Natural killer cell (primary cell): ENCODE data around the gene AP1S3. TPM values are rescaled to one million over a fixed set of nuclear protein-coding genes. Genes with fewer than 3 reads are reported as not detected.
A peak's percentile ranks its signal among the peaks of the same experiment; 100 is the strongest.

Source experiments
- ATAC-seq, 3 donors: fragments of 150-1000 bp in 2 of 3; fragments of 200-7000 bp in 1 of 3; cut with Tn5 transposase; 1 replicate in 1 of 3; 2 replicates in 2 of 3; pipeline ENCODE4 v1.10.0; 2021; ENCODE audit warnings: mild to moderate bottlenecking in 2 of 3, moderate library complexity in 2 of 3
- DNase-seq, 2 donors: peaks; one replicate each; pipeline versions ENCODE4 v3.0.0 to v3.0.0-alpha.2; 2013 to 2021; ENCODE audit warnings: mixed read lengths in 1 of 2
- H3K27ac ChIP-seq: one replicate; pipeline ENCODE4 v1.5.1; 2013; ENCODE audit warnings: mild to moderate bottlenecking, low read length
- H3K27me3 ChIP-seq: one replicate; pipeline ENCODE4 v1.6.1; 2013; ENCODE audit warnings: low read length; ENCODE audit not compliant: control insufficient read depth, insufficient read depth
- H3K36me3 ChIP-seq: one replicate; pipeline ENCODE4 v1.6.1; 2013; ENCODE audit warnings: low read length; ENCODE audit not compliant: control insufficient read depth, insufficient read depth
- H3K4me1 ChIP-seq: one replicate; pipeline ENCODE4 v1.6.1; 2013; ENCODE audit warnings: low read length; ENCODE audit not compliant: control insufficient read depth, insufficient read depth
- H3K4me3 ChIP-seq: one replicate; pipeline ENCODE4 v1.5.1; 2013; ENCODE audit warnings: low read length
- H3K9me3 ChIP-seq: one replicate; pipeline ENCODE4 v1.6.1; 2013; ENCODE audit warnings: low read length; ENCODE audit not compliant: control insufficient read depth, insufficient read depth
- H3K27ac Mint-ChIP-seq, 2 donors: one replicate each; pipeline ENCODE4 v1.8.0; 2022; ENCODE audit warnings: mild to moderate bottlenecking in 2 of 2, mixed read lengths in 2 of 2, moderate library complexity in 1 of 2
- H3K27me3 Mint-ChIP-seq, 2 donors: one replicate each; pipeline ENCODE4 v1.8.0; 2022; ENCODE audit warnings: low read depth in 2 of 2, mixed read lengths in 2 of 2
- H3K36me3 Mint-ChIP-seq: one replicate; pipeline ENCODE4 v1.8.0; 2022; ENCODE audit warnings: mixed read lengths
- H3K4me1 Mint-ChIP-seq, 2 donors: one replicate each; pipeline ENCODE4 v1.8.0; 2022; ENCODE audit warnings: mixed read lengths in 2 of 2
- H3K4me3 Mint-ChIP-seq: one replicate; pipeline ENCODE4 v1.8.0; 2022; ENCODE audit warnings: mild to moderate bottlenecking, moderate library complexity, mixed read lengths
- H3K9me3 Mint-ChIP-seq, 2 donors: one replicate each; pipeline ENCODE4 v1.8.0; 2022; ENCODE audit warnings: mixed read lengths in 2 of 2
- CTCF ChIP-seq: fragments of 200-600 bp; IDR thresholded peaks from one replicate; pipeline ENCODE4 v1.8.0; 2022; ENCODE audit warnings: antibody characterized with exemption
- WGBS: methylation state at CpG from one replicate; pipeline ENCODE4 v1.1.7; 2013; ENCODE audit warnings: missing lambda C conversion rate; ENCODE audit not compliant: insufficient coverage; 5-methylcytosine and 5-hydroxymethylcytosine counted together
- intact Hi-C: fragments of 100-400 bp; cut with micrococcal nuclease; formaldehyde crosslinking; loops from one replicate; pipeline ENCODE4 v1.14.2; 2022
- total RNA-seq, 4 donors: library from RNA; stranded (reverse); fragments of 120-200 nt in 1 of 4; gene quantifications; one replicate each; pipeline versions ENCODE4 v1.2.3 to v1.2.4, GENCODE V29; 2013 to 2022

Gene AP1S3
- total RNA-seq, 3 donors from 2014 or later (not counting 1 experiment from before 2014, with no cell fraction given), result 4.5 to 5.2 (median 5.0) TPM

GRCh38 chr2:223797811-223798721, 39.3 kb downstream of the AP1S3 start:
- no peaks in the 10 kb centered on the region for H3K9me3 ChIP-seq
- Mint-ChIP-seq H3K27me3 (no peaks in the 10 kb centered on the region), H3K4me1 (peaks cover 0 to 5% of the 10 kb centered on the region in 2 donors), H3K4me3 (no peak overlapping the region), H3K27ac (no peak overlapping the region), H3K9me3 (no peaks in the 10 kb centered on the region), H3K36me3 (no peaks in the 10 kb centered on the region)
- no peaks in the 10 kb centered on the region for H3K36me3 ChIP-seq
- TF ChIP-seq CTCF, result peak; percentile 72
- WGBS, result 54% methylated on average over 4 of the region's 4 CpGs
- DNase-seq (peak in 1 of 2 donors; percentile 42), ATAC-seq (peak; percentile 41 to 73 (median 64))
- H3K27ac ChIP-seq, result no peak overlapping the region
- no peaks in the 10 kb centered on the region for H3K27me3 ChIP-seq
- intact Hi-C loops, result loop anchor here (1.0 to 2.0 kb wide), 3 partner anchors 37 to 827 kb away; no protein-coding TSS in a partner anchor
- H3K4me1 ChIP-seq, result peaks cover 3% of the 10 kb centered on the region
- H3K4me3 ChIP-seq, result no peak overlapping the region

GRCh38 chr2:223797037-223797436, 40.3 kb downstream of the AP1S3 start:
- H3K27ac Mint-ChIP-seq, result peak overlapping the region in 1 of 2 donors; percentile 54
- Histone ChIP-seq H3K36me3 (no peaks in the 10 kb centered on the region), H3K9me3 (no peaks in the 10 kb centered on the region), H3K27me3 (no peaks in the 10 kb centered on the region), H3K4me3 (no peak overlapping the region), H3K4me1 (peaks cover 3% of the 10 kb centered on the region), H3K27ac (no peak overlapping the region)
- intact Hi-C loops, result no loop called here
- H3K27me3 Mint-ChIP-seq, result no peaks in the 10 kb centered on the region
- WGBS, result 100% methylated on average over 3 of the region's 5 CpGs
- DNase-seq (no peak), ATAC-seq (no peak)
- H3K4me1 Mint-ChIP-seq, result peaks cover 0 to 5% of the 10 kb centered on the region in 2 donors
- TF ChIP-seq CTCF, result no peak
- no peaks in the 10 kb centered on the region for H3K9me3 Mint-ChIP-seq
- no peak overlapping the region for H3K4me3 Mint-ChIP-seq
- no peaks in the 10 kb centered on the region for H3K36me3 Mint-ChIP-seq

- H3K9me3 ChIP-seq, result no peaks in the 10 kb centered on the region
- TF ChIP-seq CTCF, result no peak
- no peaks in the 10 kb centered on the region for H3K4me1 ChIP-seq
- Mint-ChIP-seq H3K27me3 (no peaks in the 10 kb centered on the region), H3K4me1 (peaks cover 6 to 12% of the 10 kb centered on the region in 2 donors), H3K9me3 (no peaks in the 10 kb centered on the region), H3K4me3 (no peak overlapping the region), H3K36me3 (no peaks in the 10 kb centered on the region), H3K27ac (no peak overlapping the region)
- intact Hi-C loops, result no loop called here
- 98% methylated on average over 6 of the region's 6 CpGs for WGBS
- no peaks in the 10 kb centered on the region for H3K27me3 ChIP-seq
- no peak for ATAC-seq
- no peak for DNase-seq
- no peaks in the 10 kb centered on the region for H3K36me3 ChIP-seq
- no peak overlapping the region for H3K4me3 ChIP-seq
- no peak overlapping the region for H3K27ac ChIP-seq
These were observed 48.0 kb downstream of the AP1S3 start for GRCh38 chr2:223789423-223789822.
